Liver (tissue), 9 donors: ENCODE measurements around the gene MRPL54. TPM values are rescaled to one million over a fixed set of nuclear protein-coding genes. Genes with fewer than 3 reads are reported as not detected.

Experiments
- DNase-seq: peaks from one replicate; pipeline ENCODE4 v3.0.0-alpha.2; 2017; ENCODE audit warnings: low spot score
- H3K27ac ChIP-seq, 2 donors: one replicate each; pipeline ENCODE4 v1.7.0; 2013; ENCODE audit warnings: inconsistent platforms in 2 of 2, low read length in 2 of 2, control low read depth in 1 of 2, low read depth in 1 of 2, mild to moderate bottlenecking in 1 of 2
- H3K27me3 ChIP-seq, 4 donors: one replicate each; pipeline versions ENCODE4 v1.6.1 to v1.7.0; 2013; ENCODE audit warnings: low read length in 3 of 4, inconsistent platforms in 1 of 4, mild to moderate bottlenecking in 1 of 4, moderate library complexity in 1 of 4; ENCODE audit not compliant: control insufficient read depth in 4 of 4, insufficient read depth in 4 of 4
- H3K36me3 ChIP-seq, 4 donors: one replicate each; pipeline versions ENCODE4 v1.6.1 to v1.7.0; 2013; ENCODE audit warnings: low read length in 3 of 4, mild to moderate bottlenecking in 3 of 4, low read depth in 1 of 4, moderate library complexity in 1 of 4; ENCODE audit not compliant: control insufficient read depth in 4 of 4, insufficient read depth in 3 of 4
- H3K4me1 ChIP-seq, 4 donors: one replicate each; pipeline versions ENCODE4 v1.6.1 to v1.7.0; 2013; ENCODE audit warnings: low read length in 3 of 4, mild to moderate bottlenecking in 3 of 4, moderate library complexity in 1 of 4; ENCODE audit not compliant: control insufficient read depth in 4 of 4, insufficient read depth in 4 of 4
- H3K4me3 ChIP-seq, 3 donors: one replicate each; pipeline versions ENCODE4 v1.6.1 to v1.7.0; 2013; ENCODE audit warnings: low read length in 3 of 3, control low read depth in 1 of 3, low read depth in 1 of 3, mild to moderate bottlenecking in 1 of 3
- H3K9ac ChIP-seq, 2 donors: one replicate each; pipeline ENCODE4 v1.7.0; 2013; ENCODE audit warnings: low read length in 2 of 2, mild to moderate bottlenecking in 2 of 2, moderate library complexity in 2 of 2, control low read depth in 1 of 2, low read depth in 1 of 2
- H3K9me3 ChIP-seq, 4 donors: one replicate each; pipeline versions ENCODE4 v1.6.1 to v1.7.0; 2013; ENCODE audit warnings: low read length in 3 of 4; ENCODE audit not compliant: control insufficient read depth in 4 of 4
- EGR1 ChIP-seq, 2 donors: IDR thresholded peaks; 2 replicates each; pipeline ENCODE4 v1.6.1; 2016 to 2018; ENCODE audit warnings: antibody characterized with exemption in 2 of 2, low read depth in 2 of 2
- FOXA1 ChIP-seq: IDR thresholded peaks from 2 replicates; pipeline ENCODE4 v1.6.1; 2016; ENCODE audit warnings: antibody characterized with exemption
- FOXA2 ChIP-seq: IDR thresholded peaks from 2 replicates; pipeline ENCODE4 v1.6.1; 2016; ENCODE audit warnings: antibody characterized with exemption
- GABPA ChIP-seq, 2 donors: IDR thresholded peaks in 1 of 2; conservative IDR thresholded peaks in 1 of 2; 2 replicates each; pipeline ENCODE4 v1.6.1; 2016; ENCODE audit warnings: antibody characterized with exemption in 2 of 2, mild to moderate bottlenecking in 1 of 2, moderate library complexity in 1 of 2
- HNF4A ChIP-seq, 2 donors: conservative IDR thresholded peaks; 2 replicates each; pipeline ENCODE4 v1.6.1; 2016; ENCODE audit warnings: antibody characterized with exemption in 2 of 2, mild to moderate bottlenecking in 2 of 2
- HNF4G ChIP-seq: IDR thresholded peaks from 2 replicates; pipeline ENCODE4 v1.6.1; 2016; ENCODE audit warnings: antibody characterized with exemption
- JUND ChIP-seq, 2 donors: IDR thresholded peaks; 2 replicates each; pipeline ENCODE4 v1.6.1; 2016; ENCODE audit warnings: antibody characterized with exemption in 2 of 2
- NR2F2 ChIP-seq: IDR thresholded peaks from 2 replicates; pipeline ENCODE4 v1.6.1; 2016; ENCODE audit warnings: antibody characterized with exemption
- RAD21 ChIP-seq, 2 donors: IDR thresholded peaks; 2 replicates each; pipeline ENCODE4 v1.6.1; 2016; ENCODE audit warnings: antibody characterized with exemption in 2 of 2, mild to moderate bottlenecking in 2 of 2
- RXRA ChIP-seq, 2 donors: IDR thresholded peaks; 2 replicates each; pipeline ENCODE4 v1.6.1; 2017 to 2018; ENCODE audit warnings: antibody characterized with exemption in 2 of 2, mild to moderate bottlenecking in 1 of 2
- SP1 ChIP-seq: IDR thresholded peaks from 2 replicates; pipeline ENCODE4 v1.6.1; 2018; ENCODE audit warnings: antibody characterized with exemption, mild to moderate bottlenecking
- TAF1 ChIP-seq: conservative IDR thresholded peaks from 2 replicates; pipeline ENCODE4 v1.6.1; 2016; ENCODE audit warnings: antibody characterized with exemption, mild to moderate bottlenecking
- YY1 ChIP-seq: IDR thresholded peaks from 2 replicates; pipeline ENCODE4 v1.6.1; 2016; ENCODE audit warnings: antibody characterized with exemption, mild to moderate bottlenecking
- WGBS: extraction: QIAGEN DNeasy Blood & Tissue Kit; methylation state at CpG from one replicate; pipeline ENCODE4 v1.1.7; 2013; 5-methylcytosine and 5-hydroxymethylcytosine counted together
- polyA plus RNA-seq, 2 donors: library from polyadenylated mRNA; stranded (reverse) in 1 of 2; unstranded in 1 of 2; fragments of 200-250 nt in 1 of 2; fragments of >200 nt in 1 of 2; fragmentation: Nextera tagmentation in 1 of 2; extraction: Ambion mirVana in 1 of 2; gene quantifications; one replicate each; pipeline versions ENCODE4 v1.2.1 to v1.2.3, GENCODE V29; 2013 to 2015
- total RNA-seq, 2 donors: library from RNA; depleted of rRNA; stranded (reverse); fragments of >200 nt; gene quantifications; one replicate each; pipeline ENCODE4 v1.2.3, GENCODE V29; 2014
- TF ChIP-seq, protein P1 (sequence below): IDR thresholded peaks from 2 replicates; pipeline ENCODE4 v1.6.1; 2016; ENCODE audit warnings: antibody characterized with exemption
- TF ChIP-seq, protein P2 (sequence below): IDR thresholded peaks from 2 replicates; pipeline ENCODE4 v1.6.1; 2016; ENCODE audit warnings: antibody characterized with exemption, mild to moderate bottlenecking
- TF ChIP-seq, protein P3 (sequence below): fragments of 150-350 bp; IDR thresholded peaks from 2 replicates; pipeline ENCODE4 v1.5.1; 2017; ENCODE audit warnings: improper control_type of control experiment, low read depth, low read length; ENCODE audit not compliant: missing input control
- TF ChIP-seq, protein P4 (sequence below): IDR thresholded peaks from 2 replicates; pipeline ENCODE4 v1.6.1; 2016; ENCODE audit warnings: antibody characterized with exemption
- donor health status: healthy.
- donor health status: healthy.
- donor health status: healthy.
- donor health status: healthy.
- donor health status: healthy.

Gene MRPL54
- total and polyA plus RNA-seq, 4 donors = 25.1 to 109 (median 42.9) TPM

DNA sequence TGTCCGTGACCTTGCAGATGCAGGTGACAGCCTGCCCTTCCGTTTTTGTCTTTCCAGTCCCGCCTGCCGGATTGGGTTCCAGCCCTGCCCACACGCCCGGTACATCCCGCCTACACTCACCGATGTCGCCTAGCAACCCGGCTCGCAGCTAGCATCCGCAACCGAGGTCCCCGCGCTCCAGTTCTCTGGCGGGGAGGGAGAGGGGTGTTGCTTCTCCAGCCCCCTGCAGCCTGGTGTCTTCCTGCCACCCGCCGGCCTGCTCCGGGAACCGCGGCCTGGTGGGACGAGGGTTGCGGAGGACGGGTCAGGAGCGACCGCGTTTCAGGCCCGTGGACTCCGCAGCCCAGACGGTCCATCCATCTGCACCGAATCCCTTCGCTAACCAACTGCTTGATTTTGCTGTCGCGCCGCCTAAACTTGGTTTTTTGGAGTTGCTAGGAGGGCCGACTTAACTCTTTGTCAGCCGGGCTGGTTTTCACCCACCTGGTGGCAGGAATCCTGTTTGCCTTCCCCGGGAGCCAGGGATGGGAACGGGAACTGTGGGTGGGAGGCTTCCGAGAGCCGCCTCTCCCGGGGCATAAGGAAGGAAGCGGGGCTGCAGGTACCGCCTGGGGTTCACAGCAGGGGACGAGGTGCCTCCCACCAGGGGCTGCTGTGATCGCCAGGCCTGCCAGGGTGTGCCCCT, 39.1 kb downstream of the MRPL54 start:
- Histone ChIP-seq H3K9ac (no peak overlapping the region), H3K27ac (no peak overlapping the region), H3K4me1 (peaks cover 0 to 3% (median 0%) of the 10 kb centered on the region in 4 donors), H3K27me3 (peaks cover 0 to 3% (median 1%) of the 10 kb centered on the region in 4 donors), H3K4me3 (no peak overlapping the region), H3K9me3 (peaks cover 0 to 4% (median 2%) of the 10 kb centered on the region in 4 donors), H3K36me3 (no peaks in the 10 kb centered on the region)
- no peak for TF ChIP-seq RAD21 (IDR thresholded peaks at IDR 0.05)
- no peak for TF ChIP-seq YY1
- TF ChIP-seq NR2F2 = no peak
- TF ChIP-seq, protein P1, sequence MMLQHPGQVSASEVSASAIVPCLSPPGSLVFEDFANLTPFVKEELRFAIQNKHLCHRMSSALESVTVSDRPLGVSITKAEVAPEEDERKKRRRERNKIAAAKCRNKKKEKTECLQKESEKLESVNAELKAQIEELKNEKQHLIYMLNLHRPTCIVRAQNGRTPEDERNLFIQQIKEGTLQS = no peak
- no peak for TF ChIP-seq FOXA2
- no peak for TF ChIP-seq FOXA1
- TF ChIP-seq, protein P2, sequence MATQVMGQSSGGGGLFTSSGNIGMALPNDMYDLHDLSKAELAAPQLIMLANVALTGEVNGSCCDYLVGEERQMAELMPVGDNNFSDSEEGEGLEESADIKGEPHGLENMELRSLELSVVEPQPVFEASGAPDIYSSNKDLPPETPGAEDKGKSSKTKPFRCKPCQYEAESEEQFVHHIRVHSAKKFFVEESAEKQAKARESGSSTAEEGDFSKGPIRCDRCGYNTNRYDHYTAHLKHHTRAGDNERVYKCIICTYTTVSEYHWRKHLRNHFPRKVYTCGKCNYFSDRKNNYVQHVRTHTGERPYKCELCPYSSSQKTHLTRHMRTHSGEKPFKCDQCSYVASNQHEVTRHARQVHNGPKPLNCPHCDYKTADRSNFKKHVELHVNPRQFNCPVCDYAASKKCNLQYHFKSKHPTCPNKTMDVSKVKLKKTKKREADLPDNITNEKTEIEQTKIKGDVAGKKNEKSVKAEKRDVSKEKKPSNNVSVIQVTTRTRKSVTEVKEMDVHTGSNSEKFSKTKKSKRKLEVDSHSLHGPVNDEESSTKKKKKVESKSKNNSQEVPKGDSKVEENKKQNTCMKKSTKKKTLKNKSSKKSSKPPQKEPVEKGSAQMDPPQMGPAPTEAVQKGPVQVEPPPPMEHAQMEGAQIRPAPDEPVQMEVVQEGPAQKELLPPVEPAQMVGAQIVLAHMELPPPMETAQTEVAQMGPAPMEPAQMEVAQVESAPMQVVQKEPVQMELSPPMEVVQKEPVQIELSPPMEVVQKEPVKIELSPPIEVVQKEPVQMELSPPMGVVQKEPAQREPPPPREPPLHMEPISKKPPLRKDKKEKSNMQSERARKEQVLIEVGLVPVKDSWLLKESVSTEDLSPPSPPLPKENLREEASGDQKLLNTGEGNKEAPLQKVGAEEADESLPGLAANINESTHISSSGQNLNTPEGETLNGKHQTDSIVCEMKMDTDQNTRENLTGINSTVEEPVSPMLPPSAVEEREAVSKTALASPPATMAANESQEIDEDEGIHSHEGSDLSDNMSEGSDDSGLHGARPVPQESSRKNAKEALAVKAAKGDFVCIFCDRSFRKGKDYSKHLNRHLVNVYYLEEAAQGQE = no peak
- no peak for TF ChIP-seq HNF4G
- TF ChIP-seq, protein P3, sequence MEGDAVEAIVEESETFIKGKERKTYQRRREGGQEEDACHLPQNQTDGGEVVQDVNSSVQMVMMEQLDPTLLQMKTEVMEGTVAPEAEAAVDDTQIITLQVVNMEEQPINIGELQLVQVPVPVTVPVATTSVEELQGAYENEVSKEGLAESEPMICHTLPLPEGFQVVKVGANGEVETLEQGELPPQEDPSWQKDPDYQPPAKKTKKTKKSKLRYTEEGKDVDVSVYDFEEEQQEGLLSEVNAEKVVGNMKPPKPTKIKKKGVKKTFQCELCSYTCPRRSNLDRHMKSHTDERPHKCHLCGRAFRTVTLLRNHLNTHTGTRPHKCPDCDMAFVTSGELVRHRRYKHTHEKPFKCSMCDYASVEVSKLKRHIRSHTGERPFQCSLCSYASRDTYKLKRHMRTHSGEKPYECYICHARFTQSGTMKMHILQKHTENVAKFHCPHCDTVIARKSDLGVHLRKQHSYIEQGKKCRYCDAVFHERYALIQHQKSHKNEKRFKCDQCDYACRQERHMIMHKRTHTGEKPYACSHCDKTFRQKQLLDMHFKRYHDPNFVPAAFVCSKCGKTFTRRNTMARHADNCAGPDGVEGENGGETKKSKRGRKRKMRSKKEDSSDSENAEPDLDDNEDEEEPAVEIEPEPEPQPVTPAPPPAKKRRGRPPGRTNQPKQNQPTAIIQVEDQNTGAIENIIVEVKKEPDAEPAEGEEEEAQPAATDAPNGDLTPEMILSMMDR = no peak
- no peak for TF ChIP-seq RXRA (IDR thresholded peaks at IDR 0.05)
- no peak for TF ChIP-seq GABPA (IDR thresholded peaks at IDR 0.05 in 1 of 2, conservative IDR thresholded peaks at IDR 0.05 in 1 of 2)
- WGBS = 6% methylated on average over 46 of the region's 46 CpGs
- no peak for DNase-seq

DNA sequence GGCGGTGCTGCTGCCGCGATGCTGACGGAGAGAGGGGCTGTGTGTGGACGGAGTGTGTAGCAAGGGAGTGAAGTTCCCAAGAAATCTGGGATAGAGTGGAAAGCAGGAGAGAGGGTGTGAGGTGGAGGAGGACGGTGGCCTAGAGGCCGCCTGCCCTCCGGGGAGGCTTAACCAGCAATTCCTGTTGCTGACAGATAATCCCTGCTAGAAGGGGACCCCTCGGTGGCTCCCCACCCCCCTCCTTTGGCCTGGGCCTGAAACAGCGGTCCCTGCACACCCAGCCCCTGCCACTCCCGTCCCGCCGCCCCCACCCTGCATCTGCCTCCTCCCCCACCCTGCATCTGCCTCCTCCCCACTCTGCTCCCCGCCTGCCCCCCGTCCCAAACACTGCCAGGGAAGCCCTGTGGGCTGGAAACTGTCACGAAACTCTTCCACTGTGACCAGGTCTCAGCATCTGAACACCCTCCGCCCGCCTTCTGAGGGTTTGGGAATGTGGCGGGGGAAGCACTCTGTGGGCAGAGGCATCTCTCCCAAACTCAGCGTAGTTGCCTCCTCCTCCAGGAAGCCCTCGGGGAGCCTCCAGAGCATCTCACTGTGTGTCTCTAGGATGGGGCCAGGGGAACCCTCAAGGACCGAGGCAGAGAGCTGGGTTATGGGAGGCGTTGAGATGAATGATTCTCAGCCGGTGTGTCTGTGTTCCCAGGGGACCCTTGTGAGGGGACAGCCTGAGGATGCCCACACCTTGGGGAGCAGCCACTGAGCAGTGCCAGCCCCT, 40.8 kb downstream of the MRPL54 start:
- H3K36me3 ChIP-seq = no peaks in the 10 kb centered on the region
- no peaks in the 10 kb centered on the region for H3K9me3 ChIP-seq
- peaks cover 0 to 3% (median 1%) of the 10 kb centered on the region in 4 donors for H3K27me3 ChIP-seq
- peaks cover 0 to 9% (median 0%) of the 10 kb centered on the region in 4 donors for H3K4me1 ChIP-seq
- 83% methylated on average over 24 of the region's 24 CpGs for WGBS
- no peak overlapping the region for H3K27ac ChIP-seq
- H3K4me3 ChIP-seq = no peak overlapping the region
- H3K9ac ChIP-seq = no peak overlapping the region
- DNase-seq = no peak
- no peak for TF ChIP-seq FOXA1
- TF ChIP-seq RAD21 (IDR thresholded peaks at IDR 0.05) = no peak
- TF ChIP-seq, protein P3 = no peak
- TF ChIP-seq FOXA2 = no peak
- no peak for TF ChIP-seq SP1
- TF ChIP-seq RXRA (IDR thresholded peaks at IDR 0.05) = no peak
- no peak for TF ChIP-seq NR2F2
- TF ChIP-seq TAF1 = no peak
- no peak for TF ChIP-seq YY1
- no peak for TF ChIP-seq EGR1 (IDR thresholded peaks at IDR 0.05; ENCODE audit: low read depth in 2 of 2)
- TF ChIP-seq HNF4A (conservative IDR thresholded peaks at IDR 0.05) = no peak
- no peak for TF ChIP-seq JUND (IDR thresholded peaks at IDR 0.05)
- TF ChIP-seq GABPA (IDR thresholded peaks at IDR 0.05 in 1 of 2, conservative IDR thresholded peaks at IDR 0.05 in 1 of 2) = no peak
- TF ChIP-seq, protein P4, sequence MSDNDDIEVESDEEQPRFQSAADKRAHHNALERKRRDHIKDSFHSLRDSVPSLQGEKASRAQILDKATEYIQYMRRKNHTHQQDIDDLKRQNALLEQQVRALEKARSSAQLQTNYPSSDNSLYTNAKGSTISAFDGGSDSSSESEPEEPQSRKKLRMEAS = no peak
- TF ChIP-seq HNF4G = no peak
- TF ChIP-seq, protein P2 = no peak
